NCI-H2227 (cell line): ENCODE data around the gene NTM.

Experiments used
- DNase-seq: peaks from one replicate; lab custom pipeline; 2025; ENCODE audit not compliant: unreplicated experiment; lab: John Stamatoyannopoulos, UW

Gene NTM

DNA sequence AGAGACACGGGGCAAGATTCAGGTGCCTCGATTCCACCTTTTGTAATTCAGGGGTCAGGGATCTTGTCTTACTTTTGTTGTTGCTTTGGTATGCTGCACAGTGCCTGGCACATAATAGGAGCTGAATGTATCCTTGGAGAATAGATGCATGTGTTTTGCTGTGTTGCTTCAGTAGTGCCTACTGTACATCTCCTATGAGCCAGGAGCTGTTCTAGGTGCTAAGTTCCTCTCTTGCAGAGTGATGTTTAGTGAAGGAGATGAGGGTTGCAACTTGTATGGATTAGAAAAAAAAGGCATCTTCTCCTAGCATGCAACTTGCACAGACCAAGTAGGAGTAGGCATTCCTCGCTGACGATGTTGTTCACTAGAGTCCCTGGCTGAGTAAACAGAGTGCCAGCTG lies 555.4 kb downstream of the NTM start:
- DNase-seq = no peak

DNA sequence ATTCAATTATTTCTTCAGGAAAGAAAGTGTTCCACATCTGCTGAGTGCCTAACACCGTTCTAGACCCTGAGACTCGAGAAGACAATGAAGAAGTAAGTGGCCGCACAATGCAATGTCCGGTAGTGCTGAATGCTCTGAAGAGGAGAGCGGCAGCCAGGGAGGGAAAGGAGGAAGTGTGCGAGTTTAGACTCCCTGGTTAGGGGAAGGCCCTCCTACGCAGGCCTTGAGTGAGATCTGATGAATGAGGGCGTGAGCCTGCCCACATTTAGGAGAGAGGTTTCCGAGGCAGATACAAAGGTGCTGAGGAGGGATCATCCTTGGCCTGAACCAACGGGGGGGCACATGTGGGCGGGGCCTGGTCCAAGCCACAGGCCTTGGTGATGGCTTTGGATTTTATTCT lies 558.6 kb downstream of the NTM start:
- no peak for DNase-seq

DNA sequence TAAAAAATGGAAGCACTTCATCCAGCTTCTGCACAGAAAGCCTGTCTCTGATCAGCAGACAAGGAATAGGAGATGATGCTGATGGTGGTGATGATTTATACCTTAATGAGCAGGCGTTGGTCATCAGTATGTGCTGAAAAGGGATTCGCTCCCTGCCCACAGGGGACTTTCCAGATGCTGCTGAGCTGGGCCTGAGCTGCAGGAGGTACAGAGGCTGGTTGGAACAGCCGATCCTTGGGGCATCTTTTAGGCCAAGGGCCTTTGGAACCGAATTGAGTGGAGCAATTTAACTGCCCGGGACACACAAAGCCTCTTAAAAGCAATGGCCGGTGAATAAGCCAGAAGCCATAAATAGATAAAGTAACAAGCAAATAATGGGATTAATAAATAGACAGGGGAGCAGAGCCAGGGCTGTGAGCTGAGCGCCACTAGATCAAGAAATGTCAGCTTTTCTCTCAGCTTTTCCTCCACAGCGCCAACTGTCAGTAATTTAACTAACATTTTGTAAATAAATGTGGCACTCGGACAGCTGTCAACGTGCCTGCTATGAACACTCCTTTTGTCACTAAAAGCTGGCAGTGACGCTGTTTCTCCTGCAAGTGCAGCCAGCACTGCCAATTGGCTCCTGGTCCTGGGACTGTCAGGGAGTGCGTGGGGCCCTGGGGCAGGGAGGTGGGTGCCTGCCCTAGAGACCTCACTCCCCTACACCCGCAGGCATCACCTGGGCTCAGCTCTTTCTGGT lies 562.3 kb downstream of the NTM start:
- no peak for DNase-seq

DNA sequence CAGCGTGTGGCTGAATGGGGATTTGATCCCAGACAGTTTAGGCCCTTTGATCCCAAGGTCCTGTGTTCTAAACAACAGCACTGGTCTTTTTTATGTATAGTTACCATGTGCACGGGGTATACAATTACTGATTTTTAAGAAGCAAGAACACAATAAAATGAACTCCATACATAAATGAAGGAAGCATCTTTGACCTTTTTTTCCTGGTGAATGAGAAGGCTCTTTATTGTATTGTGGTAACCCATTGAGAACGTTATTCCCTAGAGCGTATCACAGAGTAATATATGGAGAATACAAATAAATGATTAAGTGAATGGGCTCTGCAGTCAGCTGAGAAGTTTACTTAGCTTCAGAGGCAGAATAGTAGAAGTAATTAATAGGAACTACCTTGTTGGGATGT lies 563.6 kb downstream of the NTM start:
- no peak for DNase-seq

DNA sequence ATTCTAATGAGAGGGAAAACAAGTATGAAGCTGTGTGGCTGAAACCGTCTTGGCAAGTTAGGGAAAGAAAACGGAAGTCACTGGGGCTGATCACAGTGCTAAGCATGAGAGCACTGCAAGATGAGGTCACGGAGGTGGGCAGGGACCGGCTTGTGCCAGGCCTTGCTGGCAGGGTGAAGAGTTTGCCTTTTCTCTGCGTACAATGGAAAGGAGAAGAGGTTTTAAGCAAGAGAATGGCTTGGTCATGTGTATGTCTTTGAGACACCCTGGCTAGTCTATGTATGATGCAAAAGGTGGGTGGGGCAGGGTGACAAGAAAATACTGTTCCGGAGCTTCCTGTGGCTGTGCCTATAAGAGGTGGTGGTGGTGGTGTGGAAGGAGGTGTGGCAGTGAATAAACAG lies 567.9 kb downstream of the NTM start:
- no peak for DNase-seq

DNA sequence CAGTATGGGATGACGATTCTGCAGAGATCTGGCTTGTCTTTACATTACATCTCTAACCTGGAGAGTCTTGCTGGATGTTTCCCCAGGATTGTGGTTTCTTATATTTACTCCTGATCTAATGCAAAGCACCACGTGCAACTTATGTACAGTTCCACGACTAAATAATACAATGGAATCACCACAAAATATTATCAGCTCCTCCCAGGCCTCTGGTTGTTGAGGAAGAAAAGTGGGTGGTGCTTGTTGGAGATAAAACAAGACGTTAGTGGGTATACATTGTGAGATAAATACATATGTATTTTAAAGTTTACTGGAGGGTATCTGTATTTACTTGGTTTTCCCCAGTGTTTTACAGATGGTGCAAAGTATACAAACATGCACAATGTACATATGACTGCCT lies 569.7 kb downstream of the NTM start:
- DNase-seq = no peak

DNA sequence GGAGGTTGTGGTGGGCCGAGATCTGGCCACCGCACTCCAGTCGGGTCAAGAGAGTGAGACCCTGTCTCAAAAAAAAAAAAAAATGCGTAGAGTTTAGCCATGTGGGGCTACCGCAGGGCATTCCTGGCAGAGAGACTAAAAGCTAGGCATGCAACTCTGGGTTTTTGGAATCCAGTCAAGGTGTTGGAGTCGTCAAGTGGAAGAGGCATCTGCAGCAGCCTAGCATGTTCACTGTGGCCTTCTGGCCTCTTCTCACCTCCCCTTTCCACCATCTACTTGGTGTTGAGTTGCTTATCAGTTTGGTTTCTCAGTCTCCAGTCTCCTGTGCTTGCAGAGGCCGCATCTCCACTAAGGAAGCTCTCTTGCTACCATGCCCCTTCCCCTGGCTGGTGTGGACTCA lies 572.5 kb downstream of the NTM start:
- DNase-seq = no peak

DNA sequence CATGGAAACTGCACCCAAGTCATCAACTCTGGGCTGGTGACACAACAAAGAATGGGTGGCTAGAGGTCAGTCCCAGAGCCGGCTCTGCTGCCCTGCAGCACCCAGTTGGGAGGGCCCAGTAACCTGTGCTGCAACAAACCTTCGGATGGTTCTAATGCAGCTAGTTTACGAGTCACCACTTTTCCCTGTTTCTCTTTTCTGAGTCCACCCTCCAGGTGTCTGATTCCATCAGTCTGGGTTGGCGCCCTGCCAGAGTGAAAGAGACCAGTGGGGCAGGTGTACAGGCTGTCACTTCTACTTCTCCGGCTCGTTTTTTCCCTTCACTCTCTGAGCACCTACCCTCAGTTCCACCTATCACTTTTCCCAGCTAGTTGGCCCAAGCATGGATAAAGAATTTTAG lies 572.9 kb downstream of the NTM start:
- DNase-seq = no peak

DNA sequence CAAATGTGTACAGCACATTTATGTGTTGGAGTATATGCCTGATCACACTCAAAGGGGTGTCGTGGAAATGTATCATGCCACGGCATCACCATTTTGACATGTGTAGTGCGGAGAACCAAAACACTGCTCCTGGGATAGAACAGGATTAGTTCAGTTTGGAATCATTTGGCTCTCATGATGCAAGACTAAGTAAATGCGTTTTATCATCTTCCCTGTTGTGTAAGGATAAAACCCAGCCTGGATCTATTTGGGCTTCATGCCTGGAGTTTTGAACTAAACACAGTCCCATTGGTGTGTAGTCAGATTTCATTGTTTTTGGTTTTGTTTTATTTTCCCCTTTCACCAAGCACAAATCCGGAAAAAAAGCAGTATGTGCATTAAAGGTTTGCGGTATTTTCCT lies 574.3 kb downstream of the NTM start:
- DNase-seq = no peak

DNA sequence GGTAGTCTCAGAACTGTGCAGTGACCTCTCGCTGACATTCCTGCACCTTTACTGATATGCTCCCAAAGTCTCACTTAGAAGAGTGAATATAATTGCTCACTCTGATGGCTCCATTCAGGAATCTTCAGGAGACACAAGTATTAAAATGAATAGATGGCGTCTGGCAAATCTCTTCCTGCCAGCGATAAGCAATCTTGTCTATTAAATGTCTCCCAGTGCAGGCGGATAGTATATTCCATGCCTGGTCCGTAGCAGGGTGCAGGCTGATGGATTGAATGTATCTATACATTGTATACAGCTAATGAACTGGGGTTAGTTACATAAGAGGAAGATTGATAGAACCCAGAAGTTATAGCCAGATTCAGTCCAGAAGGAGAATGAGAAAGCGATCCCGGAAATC lies 575.3 kb downstream of the NTM start:
- DNase-seq = no peak

DNA sequence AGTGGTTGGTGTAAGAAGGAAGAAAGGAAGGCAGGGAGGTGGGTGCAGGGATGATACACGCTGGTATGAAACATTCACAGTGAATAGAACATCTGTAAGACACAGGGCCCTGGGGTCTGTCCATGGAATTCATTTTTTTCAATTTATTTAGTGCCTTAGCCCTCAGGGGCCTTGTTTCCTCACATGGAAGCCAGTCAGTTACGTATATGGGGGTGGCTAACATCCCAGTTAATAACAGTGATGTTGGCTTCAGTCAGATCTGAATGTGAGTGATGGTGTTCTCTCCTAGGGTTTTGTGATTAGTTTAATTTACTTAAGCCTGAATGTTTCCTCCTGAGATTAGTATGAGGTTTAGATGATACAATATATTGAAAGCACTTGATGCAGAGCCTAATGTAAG lies 577.1 kb downstream of the NTM start:
- no peak for DNase-seq

DNA sequence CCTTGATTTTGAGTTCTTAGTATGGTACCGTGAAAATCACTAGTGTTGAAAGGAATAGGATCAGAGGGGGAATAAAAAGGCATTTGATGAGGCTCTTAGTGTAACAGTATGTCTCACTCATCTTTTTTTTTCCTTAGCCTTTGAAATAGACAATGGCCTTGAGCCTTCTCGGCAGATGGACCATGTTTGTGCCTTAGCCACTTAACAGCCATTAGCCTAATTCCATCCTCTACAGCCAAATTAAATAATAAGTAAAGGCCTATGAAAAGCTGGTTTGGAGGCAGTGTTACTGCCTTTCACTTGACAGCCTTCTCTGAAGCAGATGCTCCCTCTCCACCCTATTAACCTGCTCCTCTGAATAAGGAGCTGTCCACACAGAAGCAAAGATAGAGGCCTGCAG lies 580.7 kb downstream of the NTM start:
- no peak for DNase-seq

DNA sequence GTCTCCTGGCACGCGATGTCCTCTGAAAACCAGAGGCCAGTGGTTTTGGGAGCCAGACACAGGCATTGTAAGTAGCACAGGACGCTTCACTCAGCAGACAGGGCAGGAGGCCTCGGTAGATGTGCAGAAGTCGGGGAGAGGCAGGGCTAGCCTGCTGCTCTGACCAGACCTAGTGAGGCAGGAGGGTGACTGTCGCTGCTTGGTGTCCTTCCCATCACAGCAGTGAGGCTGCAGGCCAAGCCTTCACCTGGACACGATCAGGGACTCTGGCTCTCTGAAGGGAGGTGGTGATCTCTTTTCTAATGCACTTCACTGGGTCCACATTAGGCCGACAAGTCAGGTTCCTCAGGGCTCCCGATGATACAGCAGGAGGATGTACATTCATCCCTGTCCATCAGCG lies 583.7 kb downstream of the NTM start:
- DNase-seq = no peak

DNA sequence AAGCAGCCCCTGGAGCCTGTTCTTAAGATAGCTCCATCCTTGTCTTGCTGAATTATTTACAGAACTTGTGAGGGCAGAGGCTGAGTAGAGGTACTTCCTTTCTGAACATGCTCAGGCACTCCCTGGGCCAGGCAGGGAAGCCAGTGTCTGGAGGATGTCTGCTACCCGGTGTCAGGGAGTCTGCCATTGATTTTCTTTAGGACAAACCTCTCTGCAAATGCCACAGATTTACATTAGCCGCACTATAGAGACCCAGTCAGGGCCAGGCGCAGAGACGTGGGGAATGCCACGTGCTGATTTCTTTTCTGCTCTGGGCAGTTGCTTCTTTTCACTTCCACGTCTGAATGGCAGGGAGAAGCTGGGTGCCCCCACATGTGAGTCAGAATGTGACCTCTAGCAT lies 585.5 kb downstream of the NTM start:
- no peak for DNase-seq

DNA sequence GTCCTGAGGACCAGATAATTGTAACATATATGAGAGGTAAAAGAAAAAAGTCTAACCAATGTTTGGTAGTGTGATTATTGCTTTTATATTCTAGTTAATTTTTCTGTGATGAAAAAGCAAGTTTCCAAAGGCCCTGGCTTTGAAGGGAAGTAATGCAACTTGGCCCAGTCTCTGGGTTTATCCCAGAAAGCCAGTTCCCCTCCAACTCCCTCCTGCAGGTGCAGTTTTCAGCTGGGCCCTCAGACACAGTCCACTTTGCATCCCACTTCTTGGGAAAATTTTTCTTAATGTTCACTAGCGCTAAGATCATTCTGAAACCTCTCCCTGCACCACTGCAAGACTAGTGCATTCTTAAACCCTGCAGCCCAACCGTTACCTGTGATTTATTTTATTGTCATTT lies 586.8 kb downstream of the NTM start:
- no peak for DNase-seq

DNA sequence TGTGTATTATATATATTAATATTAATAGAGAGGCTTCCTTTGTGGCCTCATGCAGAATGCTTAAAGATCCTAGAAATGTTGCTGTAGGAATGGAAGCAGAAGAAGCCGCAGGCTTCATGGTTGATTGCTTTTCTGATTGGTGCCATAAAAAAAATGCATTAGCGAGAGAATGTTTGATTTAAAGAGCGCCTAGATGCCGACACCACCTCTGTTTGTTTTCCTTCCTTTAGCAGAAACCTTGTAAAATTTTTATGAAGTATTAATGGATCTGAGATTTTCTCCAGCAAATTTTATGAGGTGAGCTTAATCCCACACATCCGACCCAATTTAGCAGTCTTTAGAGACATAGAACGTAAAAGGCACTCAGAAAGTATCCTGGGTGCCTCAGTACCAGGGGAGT lies 587.5 kb downstream of the NTM start:
- no peak for DNase-seq

DNA sequence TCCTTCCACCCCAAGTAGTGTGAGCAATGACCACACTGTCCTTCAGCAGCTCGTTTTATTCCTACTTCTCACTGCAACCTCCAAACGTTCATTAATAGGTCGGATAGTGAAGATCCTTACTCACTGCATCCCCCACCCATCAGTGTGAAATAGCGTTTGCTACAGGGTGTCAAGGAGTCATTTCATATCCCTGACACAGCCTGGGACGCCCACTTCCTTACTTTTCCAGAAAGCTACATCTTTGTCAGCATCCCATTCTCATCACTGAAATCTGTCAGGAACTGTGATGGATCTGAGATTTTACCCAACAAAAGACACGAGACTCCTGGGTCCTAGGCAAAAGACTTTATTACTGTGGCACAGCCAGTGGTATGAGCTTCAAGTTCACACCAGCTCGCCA lies 592.4 kb downstream of the NTM start:
- DNase-seq = no peak

DNA sequence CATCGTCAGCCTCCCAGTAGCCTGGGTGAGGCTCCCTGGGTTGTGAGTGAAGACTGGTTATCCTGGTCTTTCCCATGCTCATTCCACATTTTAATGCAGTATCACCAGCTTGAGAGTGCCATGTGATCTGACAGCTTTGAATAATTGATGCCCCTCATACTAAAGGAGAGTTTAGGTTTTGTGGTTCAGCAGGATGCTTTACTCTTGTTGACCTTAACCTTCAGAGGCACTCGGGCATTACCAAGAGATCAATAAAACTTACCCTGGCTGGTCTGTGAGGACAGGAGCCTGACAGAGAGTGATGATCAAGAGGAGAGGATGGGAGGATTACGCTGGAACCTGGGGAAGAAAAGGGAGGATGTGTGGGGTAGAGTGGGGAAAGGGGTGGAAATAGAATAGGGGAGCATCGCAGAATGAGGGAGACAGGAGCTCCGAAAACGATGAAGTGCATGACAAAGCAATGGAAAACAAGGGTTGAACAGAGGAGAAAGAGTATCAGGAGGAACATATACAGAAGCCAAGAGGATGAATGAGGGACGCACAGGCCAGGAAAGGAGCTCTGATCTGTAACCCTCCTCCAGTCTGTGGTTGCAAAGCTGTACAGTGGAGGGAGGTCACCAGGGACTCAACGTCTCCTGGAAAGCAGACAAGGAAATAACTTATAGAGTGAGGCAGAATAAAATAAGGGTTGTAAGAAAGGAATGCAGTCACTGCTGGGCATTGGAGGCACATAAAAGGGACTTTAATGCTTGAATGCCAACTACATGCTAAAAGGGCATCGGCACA lies 594.5 kb downstream of the NTM start:
- DNase-seq = no peak

DNA sequence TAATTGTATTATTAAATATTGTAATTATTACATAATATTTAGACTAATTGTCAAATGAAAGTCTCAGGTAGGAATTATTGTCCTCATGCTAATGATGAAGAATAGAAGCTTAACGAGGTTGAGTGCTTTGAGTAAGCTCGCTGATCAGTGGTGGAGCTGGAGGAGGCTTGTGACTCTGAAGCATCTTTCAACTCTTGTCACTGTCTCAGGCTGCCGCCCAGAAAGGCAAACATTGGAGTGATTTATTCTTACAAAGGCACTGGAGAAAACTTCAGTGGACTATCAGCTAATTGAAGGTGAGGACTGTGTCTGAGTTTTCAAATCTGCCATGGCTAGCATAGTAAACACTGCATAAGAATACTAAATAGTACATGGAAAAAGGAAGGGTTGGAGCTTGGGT lies 595.1 kb downstream of the NTM start:
- no peak for DNase-seq

DNA sequence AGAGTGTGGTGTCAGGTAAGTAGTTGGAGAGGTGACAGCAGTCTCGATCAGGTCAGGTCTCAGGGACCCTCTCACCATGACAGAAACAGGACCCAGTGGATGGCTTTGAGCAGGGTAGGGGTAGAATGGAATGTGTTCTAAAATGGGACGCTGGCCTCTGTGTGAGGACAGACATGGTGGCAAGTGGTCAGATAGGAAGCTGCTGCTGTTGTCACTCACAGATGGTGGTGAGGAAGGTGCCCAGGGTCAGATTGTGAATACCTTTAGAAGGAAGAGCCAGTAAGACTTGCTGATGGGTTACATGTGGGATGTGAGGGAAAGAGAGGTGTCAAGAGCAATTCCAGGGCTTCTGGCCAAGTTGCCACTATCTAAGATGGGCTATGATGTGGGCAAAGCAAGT lies 596.3 kb downstream of the NTM start:
- no peak for DNase-seq

DNA sequence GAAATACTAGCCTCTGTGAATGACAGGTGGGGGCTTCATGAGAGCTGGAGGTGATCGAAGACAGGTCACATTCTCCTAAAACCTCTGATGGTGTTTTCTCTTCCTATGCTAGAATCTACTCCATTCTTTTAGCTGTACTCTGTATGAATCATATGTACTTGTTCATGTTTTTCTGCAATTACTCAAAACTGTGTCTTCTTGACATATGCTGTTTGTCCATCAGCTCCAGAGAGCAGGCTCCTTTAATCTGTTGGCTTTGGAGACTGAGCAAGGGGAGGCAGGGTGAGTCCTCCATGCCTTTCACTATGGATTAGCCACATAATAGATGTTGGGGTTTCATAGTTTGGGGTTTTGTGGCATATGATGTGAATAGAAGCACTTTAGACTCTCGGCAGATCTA lies 598.8 kb downstream of the NTM start:
- no peak for DNase-seq

DNA sequence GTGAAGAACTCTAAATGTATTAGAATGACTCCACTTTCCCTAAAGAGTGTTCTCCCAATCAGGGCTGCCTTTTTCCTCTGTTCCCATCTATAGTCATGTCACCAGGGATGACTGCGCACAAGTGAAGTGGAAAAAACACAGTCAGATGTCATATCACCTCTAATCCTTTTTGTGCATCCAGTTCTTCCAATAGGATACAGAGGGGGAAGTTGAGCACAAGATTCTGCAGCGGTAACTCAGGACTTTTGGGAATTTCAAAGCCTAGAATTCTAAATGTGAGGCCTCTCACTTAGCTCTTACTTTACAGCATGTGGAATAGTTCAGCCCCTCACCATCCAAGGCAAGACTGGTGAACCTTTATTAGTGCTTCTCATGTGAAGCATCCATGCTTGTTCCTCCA lies 602.6 kb downstream of the NTM start:
- DNase-seq = no peak

DNA sequence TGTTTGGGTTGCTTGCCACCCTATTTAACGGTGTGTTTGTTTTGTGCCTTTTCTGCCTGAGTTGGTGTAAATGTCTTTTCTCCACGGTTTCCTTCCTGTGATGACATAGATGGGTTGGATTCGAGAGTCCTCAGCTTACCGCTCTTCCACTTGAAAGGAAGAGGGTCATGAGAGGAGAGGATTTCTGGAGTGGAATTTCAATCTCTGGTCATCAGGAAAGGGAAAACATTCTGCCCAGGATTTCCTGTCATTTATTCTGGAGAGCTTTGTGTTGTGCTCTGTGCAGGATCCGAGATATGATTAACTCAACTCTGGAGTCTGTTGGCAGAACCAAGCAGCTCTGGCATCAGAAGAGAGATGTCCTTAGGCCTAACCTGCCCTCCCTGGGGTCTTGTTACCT lies 605.2 kb downstream of the NTM start:
- no peak for DNase-seq
